A549 (cell line): ENCODE measurements around the gene TRPV4.

Experiments
- CEBPB ChIP-seq, 2 experiments: fragments of >200 bp in 1 of 2; sonication (Bioruptor Twin) in 1 of 2; formaldehyde crosslinking in 1 of 2; IDR thresholded peaks; 2 replicates each; pipeline ENCODE4 v1.6.1; 2012 to 2016
- HOXA7 ChIP-seq: fragments of 250-450 bp; sonication (Bioruptor Pico); IDR thresholded peaks from 2 replicates; pipeline ENCODE4 v1.5.0; 2020; ENCODE audit warnings: mild to moderate bottlenecking, moderate library complexity
- KDM1A ChIP-seq: fragments of 200-600 bp; sonication (generic); IDR thresholded peaks from 2 replicates; pipeline ENCODE4 v1.6.1; 2016; ENCODE audit warnings: low read depth, mild to moderate bottlenecking
- KDM5A ChIP-seq: fragments of 200-600 bp; sonication (generic); IDR thresholded peaks from 2 replicates; pipeline ENCODE4 v1.6.1; 2016; ENCODE audit warnings: antibody characterized with exemption, mild to moderate bottlenecking
- NR3C1 ChIP-seq: fragments of >200 bp; sonication (Bioruptor Twin); formaldehyde crosslinking; IDR thresholded peaks from 3 replicates; pipeline ENCODE4 v1.6.1; 2017
- POLR2AphosphoS2 ChIP-seq: conservative IDR thresholded peaks from 2 replicates; pipeline ENCODE4 v1.6.1; 2012; ENCODE audit warnings: low read length, improper control_type of control experiment, inconsistent platforms
- RFX5 ChIP-seq: fragments of 450-650 bp; IDR thresholded peaks from 2 replicates; pipeline ENCODE4 v1.7.1; 2014; ENCODE audit warnings: antibody characterized with exemption, mild to moderate bottlenecking, moderate library complexity
- SMC3 ChIP-seq: fragments of >200 bp; sonication (Bioruptor Twin); formaldehyde crosslinking; IDR thresholded peaks from 3 replicates; pipeline ENCODE4 v1.6.1; 2018; ENCODE audit warnings: inconsistent platforms
- TP53 ChIP-seq: fragments of 250-450 bp; sonication (Bioruptor Pico); IDR thresholded peaks from 2 replicates; pipeline ENCODE4 v1.5.0; 2021; ENCODE audit warnings: mild to moderate bottlenecking, moderate library complexity
- ZSCAN20 ChIP-seq: fragments of 250-450 bp; sonication (Bioruptor Pico); IDR thresholded peaks from 2 replicates; pipeline ENCODE4 v1.8.0; 2022; ENCODE audit warnings: mild to moderate bottlenecking, moderate library complexity
- TF ChIP-seq, protein P1 (sequence below): fragments of >200 bp; sonication (Bioruptor Twin); formaldehyde crosslinking; IDR thresholded peaks from 3 replicates; pipeline ENCODE4 v1.5.1; 2016
- TF ChIP-seq, protein P2 (sequence below): fragments of >200 bp; sonication (Bioruptor Twin); formaldehyde crosslinking; IDR thresholded peaks from 2 replicates; pipeline ENCODE4 v1.6.1; 2016
- TF ChIP-seq, protein P3 (sequence below): IDR thresholded peaks from 2 replicates; pipeline ENCODE4 v1.6.1; 2012

DNA sequence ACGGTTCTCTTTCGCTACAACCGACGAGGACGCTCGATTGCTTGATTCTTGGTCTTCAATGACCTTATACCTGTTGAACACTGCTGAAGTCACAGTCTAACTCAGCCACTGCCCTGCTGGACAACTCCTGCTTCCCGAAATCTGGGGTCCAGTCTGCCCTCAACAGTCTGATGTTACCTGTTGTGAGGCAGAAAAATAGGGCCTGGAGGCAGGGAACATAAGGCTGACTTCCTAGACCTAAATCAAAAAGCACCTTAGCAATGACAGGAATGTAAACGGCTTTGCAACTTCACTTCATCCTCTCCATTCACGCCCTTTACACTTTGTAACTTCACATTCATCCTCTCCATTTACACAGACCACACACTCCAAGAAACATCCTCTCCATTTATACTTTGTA, 47.7 kb upstream of the TRPV4 start:
- TF ChIP-seq, protein P1, sequence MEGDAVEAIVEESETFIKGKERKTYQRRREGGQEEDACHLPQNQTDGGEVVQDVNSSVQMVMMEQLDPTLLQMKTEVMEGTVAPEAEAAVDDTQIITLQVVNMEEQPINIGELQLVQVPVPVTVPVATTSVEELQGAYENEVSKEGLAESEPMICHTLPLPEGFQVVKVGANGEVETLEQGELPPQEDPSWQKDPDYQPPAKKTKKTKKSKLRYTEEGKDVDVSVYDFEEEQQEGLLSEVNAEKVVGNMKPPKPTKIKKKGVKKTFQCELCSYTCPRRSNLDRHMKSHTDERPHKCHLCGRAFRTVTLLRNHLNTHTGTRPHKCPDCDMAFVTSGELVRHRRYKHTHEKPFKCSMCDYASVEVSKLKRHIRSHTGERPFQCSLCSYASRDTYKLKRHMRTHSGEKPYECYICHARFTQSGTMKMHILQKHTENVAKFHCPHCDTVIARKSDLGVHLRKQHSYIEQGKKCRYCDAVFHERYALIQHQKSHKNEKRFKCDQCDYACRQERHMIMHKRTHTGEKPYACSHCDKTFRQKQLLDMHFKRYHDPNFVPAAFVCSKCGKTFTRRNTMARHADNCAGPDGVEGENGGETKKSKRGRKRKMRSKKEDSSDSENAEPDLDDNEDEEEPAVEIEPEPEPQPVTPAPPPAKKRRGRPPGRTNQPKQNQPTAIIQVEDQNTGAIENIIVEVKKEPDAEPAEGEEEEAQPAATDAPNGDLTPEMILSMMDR: no peak
- TF ChIP-seq NR3C1: no peak
- TF ChIP-seq ZSCAN20 (CRISPR knock-in tag): no peak
- TF ChIP-seq KDM5A: no peak
- TF ChIP-seq CEBPB (IDR thresholded peaks at IDR 0.05): no peak
- TF ChIP-seq SMC3: no peak
- TF ChIP-seq TP53 (CRISPR knock-in tag): no peak
- TF ChIP-seq, protein P2, sequence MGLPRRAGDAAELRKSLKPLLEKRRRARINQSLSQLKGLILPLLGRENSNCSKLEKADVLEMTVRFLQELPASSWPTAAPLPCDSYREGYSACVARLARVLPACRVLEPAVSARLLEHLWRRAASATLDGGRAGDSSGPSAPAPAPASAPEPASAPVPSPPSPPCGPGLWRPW: no peak
- no peak for TF ChIP-seq KDM1A
- TF ChIP-seq POLR2AphosphoS2: no peak
- TF ChIP-seq HOXA7 (CRISPR knock-in tag): no peak
- TF ChIP-seq, protein P3, sequence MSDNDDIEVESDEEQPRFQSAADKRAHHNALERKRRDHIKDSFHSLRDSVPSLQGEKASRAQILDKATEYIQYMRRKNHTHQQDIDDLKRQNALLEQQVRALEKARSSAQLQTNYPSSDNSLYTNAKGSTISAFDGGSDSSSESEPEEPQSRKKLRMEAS: no peak
- TF ChIP-seq RFX5: no peak
